Renal cortex interstitium (tissue), 11 donors: ENCODE results near the gene TYK2. TPM values are rescaled to one million over a fixed set of nuclear protein-coding genes. Genes with fewer than 3 reads are reported as not detected.
A peak's percentile ranks its signal among the peaks of the same experiment; 100 is the strongest.
"Not testable (repeated sequence)": the region's sequence is repeated elsewhere in the genome, so short reads cannot be mapped to it uniquely, and the experiment has no call there.

Experiments
- DNase-seq, 11 donors: peaks; one replicate each; pipeline ENCODE4 v3.0.0-alpha.2; 2013; ENCODE audit warnings: low read depth in 9 of 11, low spot score in 4 of 11; ENCODE audit errors: extremely low read depth in 1 of 11
- polyA plus RNA-seq, 3 donors: library from polyadenylated mRNA; unstranded; fragments of 120-200 nt; gene quantifications; one replicate each; pipeline ENCODE4 v1.2.1, GENCODE V29; 2013; ENCODE audit not compliant: insufficient read length in 3 of 3

The TYK2 gene
- polyA plus RNA-seq, 3 donors: 101 to 151 (median 123) TPM

DNA sequence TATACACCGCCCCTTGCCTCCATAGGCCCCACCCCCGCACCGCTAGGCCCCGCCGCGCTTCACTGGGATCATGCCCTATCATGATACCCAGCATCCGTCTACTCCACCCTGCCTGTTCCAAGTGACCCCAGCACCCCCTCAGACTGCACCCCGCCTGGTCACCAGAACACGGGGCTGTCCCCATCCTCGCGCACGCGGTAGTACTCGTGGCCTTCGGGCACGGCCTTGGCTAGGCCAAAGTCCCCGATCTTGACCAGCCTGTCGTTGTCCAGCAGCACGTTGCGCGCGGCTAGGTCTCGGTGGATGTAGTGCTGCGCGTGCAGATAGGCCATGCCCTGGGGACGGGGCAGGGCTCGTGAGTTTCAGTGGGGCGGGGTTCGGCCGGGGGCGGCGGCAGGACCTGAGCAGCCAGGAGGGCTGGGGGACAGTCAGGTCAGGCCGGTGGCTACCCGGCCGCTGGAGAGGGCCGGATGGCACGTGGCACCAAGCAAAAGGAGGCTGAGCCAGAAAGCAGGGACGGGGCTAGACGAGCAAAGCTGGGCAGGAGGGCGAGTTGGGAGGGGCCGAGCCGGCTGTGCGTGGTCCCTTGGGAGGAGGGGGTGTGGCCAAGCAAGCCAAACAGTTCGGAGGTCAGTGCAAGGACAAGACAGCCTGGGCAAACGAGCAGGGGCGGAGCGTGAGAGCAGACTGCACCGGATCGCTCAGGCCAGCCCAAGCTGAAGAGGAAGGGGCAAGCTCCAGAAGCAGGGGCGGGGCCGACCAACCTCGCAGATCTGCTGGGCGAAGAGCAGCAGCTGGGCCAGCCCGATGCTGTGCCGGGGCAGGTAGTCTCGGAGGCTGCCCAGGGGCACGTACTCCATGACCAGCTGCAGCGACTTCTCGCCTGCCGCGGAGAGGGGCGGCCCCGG lies 27.4 kb downstream of the TYK2 start:
- peak in 6 of 11 donors; percentile 54 to 80 (median 72) for DNase-seq

GRCh38 chr19:10346509-10346908 lies 33.9 kb downstream of the TYK2 start:
- no peak for DNase-seq

GRCh38 chr19:10344780-10345179 lies 35.6 kb downstream of the TYK2 start:
- DNase-seq: no peak

- no peak for DNase-seq
These were observed 36.9 kb downstream of the TYK2 start for GRCh38 chr19:10343495-10343894.

DNA sequence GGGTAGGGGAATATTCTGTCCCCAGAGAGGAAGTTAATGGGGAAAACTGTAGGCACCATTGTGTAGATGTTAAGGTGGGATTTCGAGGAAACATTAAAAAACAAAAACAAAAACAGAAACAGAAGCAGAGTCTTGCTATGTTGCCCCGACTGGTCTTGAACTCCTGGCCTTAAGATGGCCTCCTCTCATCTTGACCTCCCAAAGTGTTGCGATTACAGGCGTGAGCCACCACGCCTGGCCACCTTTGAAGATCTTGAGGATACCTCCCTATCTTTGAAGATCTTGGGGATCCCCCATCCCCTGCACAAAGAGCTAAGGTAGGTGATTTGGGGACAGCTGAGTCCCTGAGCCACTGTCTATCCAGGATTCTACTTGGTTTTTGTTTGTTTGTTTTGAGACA lies 40.4 kb downstream of the TYK2 start:
- no peak for DNase-seq

DNA sequence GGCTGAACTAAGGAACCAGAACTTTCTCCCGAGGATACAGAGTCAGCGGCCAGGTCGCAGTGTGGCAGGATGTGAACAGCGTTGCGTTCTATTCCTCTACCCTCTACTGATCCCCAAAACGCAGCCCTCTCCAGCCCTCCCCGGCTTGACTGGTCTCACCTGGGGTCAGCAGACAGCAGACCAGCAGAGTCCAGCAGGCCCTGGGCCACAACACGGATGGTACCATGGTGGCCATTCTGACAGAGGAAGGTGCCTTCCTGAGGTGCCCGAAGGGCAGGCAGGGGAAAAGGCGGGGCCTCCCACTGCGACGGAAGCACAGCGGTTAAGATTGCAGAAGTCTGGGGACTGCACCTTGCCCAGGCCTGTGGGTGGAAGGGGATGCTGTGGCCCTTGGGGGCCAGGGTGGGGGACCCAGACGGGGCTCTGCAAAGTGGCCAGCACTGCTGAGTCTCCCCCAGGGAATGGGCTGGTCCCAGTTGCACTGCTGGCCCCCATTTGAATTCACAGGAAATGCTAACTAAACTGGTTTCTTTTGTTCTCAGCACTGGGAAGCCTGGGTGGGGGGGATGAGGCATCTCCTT lies 40.9 kb downstream of the TYK2 start, which contains the start of gene ICAM3:
ICAM3 (minus strand) TSS at position 245 of the 581 bp plus-strand sequence; CDS start at position 235, 10 bp downstream.
- no peak for DNase-seq

- DNase-seq: no peak
These were observed 41.4 kb downstream of the TYK2 start for GRCh38 chr19:10338940-10339339.

DNA sequence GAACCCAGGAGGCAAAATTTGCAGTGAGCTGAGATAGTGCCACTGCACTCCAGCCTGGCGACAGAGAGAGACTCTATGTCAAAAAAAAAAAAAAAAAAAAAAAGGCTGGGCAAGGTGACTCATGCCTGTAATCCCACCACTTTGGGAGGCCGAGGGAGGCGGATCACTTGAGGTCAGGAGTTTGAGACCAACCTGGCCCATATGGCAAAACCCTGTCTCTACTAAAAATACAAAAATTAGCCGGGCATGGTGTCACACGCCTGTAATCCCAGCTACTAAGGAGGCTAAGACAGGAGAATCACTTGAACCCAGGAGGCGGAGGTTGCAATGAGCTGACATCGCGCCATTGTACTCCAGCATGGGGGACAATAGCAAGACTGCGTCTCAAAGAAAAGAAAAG lies 43.6 kb downstream of the TYK2 start:
- not testable (repeated sequence) for DNase-seq

DNA sequence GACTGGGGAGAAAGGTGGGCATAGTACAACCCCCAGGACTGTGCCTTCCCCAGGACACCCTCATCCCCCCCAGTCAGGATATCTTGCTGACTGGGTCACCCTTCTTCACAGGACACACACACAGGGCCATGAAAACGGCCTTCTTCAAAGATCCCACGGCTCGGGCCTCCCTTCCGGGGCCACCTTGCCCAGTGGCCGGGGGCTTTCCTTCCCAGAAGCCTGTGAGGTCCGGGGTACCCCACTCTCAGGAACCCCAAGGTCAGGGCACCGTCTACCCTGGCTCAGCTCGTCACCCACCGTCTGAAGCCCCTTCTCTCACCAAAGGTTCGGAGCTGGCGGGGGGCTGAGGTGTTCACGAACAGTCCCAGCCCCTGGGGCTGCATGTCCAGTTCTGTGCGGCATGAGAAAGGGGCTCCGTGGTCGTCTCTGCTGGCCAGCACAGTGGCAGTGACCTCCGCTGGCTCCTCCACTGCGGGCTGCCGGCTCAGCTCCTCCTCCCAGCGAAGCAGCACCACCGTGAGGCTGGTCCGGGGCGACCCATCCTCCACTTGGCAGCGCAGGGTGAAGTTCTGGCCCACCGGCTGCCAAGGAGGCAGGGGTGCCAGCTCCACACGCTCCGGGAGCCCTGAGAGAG lies 44.9 kb downstream of the TYK2 start:
- DNase-seq: no peak

DNA sequence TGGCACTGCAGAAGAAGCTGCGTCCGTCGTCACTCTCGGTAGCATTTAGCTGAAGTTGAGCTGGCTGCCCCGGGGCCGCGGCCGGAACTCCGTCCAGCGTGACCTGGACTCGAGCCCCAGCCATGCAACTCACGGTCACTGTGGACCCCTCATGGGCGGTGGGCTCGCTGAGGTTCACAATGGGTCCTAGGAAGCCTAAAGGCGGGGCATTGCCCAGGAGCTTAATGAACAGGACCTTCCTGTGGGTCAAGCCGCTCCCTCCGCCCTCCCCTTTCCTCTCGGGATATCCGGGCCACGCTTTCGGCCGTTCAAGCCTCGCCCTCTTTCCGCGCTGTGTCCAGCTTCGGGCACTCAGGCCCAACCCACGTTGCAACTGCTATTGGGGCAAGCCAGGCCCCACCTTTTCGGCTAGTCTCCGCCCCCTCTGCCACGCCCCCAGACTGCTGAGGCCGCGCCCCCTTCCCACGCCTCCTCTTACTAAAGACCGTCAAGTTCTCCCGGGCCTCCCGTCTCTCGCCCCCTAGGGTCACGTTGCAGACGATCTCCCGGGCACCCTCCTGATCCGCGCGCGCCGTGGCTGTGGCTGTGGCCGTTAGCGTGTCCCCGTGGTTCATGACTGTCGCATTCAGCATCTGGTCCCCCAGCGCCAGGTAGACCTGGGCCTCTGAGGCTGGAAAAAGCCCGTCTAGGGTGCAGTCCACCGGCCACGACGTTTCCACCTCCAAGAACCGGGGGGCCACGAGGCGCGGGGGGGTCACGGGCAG lies 45.6 kb downstream of the TYK2 start:
- DNase-seq: peak in 9 of 11 donors; percentile 56 to 89 (median 83)

GRCh38 chr19:10333758-10334587 lies 46.4 kb downstream of the TYK2 start:
- no peak for DNase-seq

GRCh38 chr19:10332965-10333757 lies 47.2 kb downstream of the TYK2 start, which contains the start of gene RAVER1:
Gene RAVER1, minus strand, starts transcription at chr19:10333529. Its CDS starts 22 bp downstream, at chr19:10333507.
- peak; percentile 88 to 97 (median 96) for DNase-seq

DNA sequence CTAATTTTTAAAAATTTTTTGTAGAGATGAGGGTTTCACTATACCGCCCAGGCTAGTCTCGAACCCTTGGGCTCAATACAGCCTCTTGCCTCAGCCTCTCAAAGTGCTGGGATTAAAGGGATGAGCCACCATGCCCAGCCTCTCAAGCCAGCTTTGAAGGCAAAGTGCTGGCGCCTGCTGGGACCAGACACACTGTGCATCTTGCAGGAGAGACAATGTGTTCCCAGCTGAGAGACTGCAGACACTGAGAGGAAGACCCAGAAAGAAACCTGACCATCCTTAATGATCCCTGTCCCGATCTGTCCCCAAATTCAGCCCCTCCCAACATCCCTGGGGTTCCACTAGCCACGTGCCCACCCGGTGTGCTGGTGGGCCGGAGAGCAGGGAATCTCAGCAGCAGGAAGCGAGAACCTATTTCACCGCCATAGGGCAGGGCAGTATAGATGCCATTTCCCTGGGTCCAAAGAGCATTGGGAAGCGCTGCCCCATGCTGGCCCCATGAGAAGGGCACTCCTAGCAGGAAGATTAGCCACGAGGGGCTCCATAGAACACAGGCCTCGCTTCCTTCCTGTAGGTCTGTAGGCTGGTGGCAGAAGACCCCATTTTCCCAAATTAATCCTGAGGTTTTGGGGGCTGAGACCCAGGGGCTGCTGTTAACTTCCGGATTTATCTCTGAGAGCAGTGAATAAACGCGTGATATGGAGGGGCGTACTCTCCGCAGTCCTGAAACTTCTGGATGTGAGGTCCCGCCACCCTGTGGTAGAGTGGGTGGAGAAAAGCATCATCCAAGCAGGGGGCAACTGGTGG lies 48.0 kb downstream of the TYK2 start:
- DNase-seq: no peak

GRCh38 chr19:10329555-10329954 lies 50.8 kb downstream of the TYK2 start:
- no peak for DNase-seq

DNA sequence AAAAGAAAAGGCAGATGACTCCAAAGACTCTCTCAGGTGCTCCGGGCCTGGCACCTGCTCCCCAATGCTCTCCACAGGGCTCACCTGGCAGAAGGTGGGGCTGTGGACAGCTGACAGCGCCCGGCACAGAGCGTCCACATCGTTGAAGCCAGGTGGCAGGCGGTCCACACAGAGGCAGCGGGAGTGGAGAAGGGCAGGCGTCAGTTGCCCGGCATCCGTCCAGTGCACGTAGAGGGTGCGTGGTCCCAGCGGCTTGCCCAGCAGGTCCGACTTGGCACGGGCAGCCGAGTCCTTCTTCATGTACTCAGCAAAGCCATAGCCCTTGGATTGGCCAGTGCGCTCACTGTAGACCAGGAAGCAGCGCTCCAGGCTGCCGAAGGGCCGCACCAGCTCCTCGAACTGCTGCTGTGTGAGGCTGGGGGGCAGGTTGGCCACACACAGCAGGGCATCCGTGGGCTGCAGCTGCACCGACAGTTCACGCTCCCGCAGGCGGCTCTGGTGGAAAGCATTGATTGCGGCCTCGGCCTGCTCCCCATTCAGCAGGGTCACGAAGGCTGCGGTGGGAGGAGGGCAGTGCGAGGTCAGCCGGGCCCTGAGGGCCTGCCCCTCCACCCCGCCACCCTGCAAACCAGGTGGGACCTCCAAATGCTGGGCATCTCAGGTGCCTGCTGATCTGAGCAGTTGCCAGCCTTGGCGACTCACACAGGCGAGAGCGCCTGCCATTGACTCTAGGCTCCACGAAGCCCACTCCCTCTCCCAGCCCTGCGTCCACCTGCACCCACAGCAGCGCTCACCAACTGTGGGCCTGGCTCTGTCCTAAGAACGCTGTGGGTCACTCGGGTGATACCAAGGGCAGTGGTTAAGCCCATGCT lies 51.6 kb downstream of the TYK2 start:
- DNase-seq: no peak

GRCh38 chr19:10327793-10328192 lies 52.6 kb downstream of the TYK2 start:
- DNase-seq: no peak
